Embryonic facial prominence (tissue), 1 donor: ENCODE data around the gene FAM50B.

Source experiments
- DNase-seq: peaks from one replicate; pipeline ENCODE4 v3.0.0-alpha.2; 2016; ENCODE audit errors: extremely low spot score

FAM50B gene

GRCh38 chr6:3820563-3820962 is 28.6 kb upstream of the FAM50B start:
- no peak for DNase-seq

DNA sequence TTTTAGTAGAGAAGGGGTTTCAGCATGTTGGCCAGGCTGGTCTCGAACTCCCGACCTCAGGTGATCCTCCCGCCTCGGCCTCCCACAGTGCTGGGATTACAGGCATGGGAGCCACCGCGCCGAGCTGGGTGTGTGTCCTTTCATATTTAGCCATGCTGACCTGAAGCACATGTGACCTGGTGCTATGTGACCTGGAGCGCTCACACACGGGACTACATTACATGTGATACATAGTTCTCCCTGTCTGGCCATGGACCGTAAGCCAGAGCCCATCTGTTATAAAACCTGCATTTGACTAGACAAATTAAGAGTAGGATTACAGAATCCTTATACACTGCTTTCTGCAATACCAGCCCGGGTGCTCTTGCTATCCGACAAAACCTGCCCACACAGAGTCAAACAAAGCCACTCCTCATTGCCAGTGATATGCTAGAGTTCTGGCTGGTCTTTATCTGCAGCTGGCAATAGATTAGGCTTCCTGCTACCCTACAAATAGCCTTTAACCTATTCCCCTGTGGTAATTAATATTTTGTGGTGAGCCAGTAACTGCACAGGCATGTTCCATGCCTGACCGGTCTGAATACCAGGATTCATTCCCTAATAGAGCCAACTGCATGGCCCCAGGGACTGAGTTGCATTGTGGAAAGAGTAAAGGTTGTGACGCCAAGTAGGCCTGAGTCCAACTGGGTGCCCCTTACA is 26.3 kb upstream of the FAM50B start:
- DNase-seq: no peak

- DNase-seq: no peak
Measured at GRCh38 chr6:3823671-3824070, 25.5 kb upstream of the FAM50B start.

GRCh38 chr6:3825331-3825831 is 23.8 kb upstream of the FAM50B start:
- DNase-seq: no peak

DNA sequence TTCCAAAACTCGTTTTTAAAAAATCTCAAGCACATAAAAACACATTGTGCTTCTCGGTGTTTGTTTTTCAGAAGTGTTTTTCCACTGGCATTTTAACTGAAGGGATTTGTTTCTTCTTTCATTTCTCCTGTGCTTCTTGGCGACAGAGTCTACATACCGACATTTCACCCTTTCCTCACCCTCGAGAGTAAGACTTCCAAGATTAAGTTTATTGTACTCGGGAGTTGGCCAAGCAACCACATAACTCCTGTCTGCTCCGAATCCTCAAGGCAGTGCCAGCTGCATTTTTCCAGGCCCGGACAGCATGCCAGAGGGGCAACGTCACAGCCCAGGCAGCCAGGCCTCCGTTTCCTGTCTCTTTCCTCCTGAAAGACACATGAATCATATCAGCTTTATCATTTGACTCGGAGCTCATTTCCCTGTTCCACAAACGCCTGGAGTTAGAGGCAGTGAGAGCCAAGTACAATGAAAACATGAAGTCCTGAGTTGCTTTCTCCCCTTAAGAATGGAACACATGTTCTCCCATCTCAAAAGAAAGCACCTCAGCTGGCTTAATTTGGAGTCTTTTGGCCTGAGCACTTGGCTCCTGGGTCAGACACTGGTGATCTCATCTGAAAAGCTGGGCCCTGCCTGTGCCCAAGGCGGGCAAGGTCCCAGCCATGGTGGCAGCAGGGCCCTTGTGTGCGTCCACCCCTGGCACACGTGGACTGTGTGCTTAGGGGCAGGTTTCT is 23.2 kb upstream of the FAM50B start:
- peak; percentile 85 for DNase-seq

- no peak for DNase-seq
Measured at GRCh38 chr6:3829285-3829684, 19.9 kb upstream of the FAM50B start.

- no peak for DNase-seq
Measured at GRCh38 chr6:3830806-3831205, 18.4 kb upstream of the FAM50B start.

DNA sequence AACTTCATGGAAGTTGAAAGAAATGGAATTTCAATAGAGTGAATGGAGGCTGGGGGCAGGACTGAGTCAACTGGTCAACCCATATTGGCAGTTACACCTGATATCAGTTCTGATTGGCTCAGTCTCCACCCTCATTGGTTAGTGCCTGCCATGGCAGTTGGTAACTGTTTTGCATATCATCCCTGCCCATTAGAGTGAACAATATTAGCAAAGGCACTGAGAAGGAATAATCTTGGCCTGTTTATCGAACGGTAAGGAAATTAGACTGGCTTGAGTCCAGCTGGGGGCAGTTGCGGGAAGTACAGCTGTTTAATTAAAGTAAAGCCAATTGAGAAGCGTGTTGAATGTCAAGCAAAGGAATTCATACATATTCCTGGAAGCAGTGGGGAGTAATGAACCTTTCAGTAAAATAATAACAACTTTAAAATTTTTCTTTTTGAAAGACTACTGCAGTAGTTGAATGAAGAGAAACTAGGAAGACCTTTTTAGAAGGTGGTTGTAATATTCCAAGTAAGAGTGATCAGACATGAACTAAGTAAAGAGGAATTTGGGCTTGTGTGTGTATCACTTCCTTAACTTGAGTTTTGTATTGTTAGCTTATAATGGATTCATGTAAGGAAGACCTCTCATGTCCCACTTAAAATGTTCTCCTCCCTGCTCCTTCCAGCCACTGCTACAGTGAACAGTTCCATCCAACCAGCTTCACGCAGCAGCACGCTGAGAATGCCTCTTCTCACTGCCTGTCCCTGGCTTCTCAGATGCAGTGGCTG is 17.2 kb upstream of the FAM50B start:
- no peak for DNase-seq

- DNase-seq: no peak
Measured at GRCh38 chr6:3835055-3835731, 14.0 kb upstream of the FAM50B start.

GRCh38 chr6:3835785-3836184 is 13.4 kb upstream of the FAM50B start:
- no peak for DNase-seq

GRCh38 chr6:3836566-3836965 is 12.6 kb upstream of the FAM50B start:
- DNase-seq: no peak

GRCh38 chr6:3837781-3838180 is 11.4 kb upstream of the FAM50B start:
- DNase-seq: no peak

- DNase-seq: no peak
Measured at GRCh38 chr6:3838992-3839867, 9.9 kb upstream of the FAM50B start.

- DNase-seq: no peak
Measured at GRCh38 chr6:3841066-3841454, 8.1 kb upstream of the FAM50B start.

DNA sequence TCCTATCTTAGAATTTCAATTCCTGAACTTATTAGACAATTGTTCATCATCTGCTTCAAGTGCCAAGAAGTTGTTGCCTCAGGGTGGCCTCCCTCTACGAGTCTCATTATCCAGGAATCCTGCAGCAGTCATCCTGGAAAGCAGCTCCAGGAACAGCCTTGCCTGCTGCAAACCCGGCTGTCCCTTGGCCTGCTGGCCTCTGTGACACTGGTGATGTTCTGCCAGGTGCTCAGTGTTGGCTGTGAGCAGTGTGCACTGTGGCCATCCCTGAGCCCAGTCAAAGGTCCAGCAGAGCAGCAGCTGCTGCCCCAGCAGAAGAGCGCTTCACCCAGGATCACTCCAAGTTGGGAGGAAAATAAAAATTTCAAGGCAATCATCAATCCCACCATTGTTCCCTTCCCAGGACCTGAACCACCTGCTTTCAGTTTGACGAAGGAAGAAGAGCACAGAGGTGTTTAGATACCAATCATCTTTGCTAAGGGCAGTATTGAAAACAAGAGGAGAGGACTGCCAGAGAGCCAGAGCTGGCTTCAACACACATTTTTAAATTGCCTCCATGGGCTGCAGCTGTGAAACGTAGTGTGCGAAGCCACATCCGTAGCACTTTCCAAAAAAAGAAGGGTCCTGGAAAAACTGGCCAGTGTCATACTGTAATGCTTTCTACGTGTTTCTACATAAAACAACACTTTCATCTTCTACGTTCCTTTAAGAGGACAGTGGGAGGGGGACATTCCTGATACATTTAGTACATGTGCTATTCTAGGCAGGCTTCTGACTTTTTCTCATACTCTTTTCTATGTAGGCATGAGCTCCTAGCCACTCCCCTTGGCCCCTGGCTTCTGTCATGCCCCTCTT is 7.2 kb upstream of the FAM50B start:
- no peak for DNase-seq

DNA sequence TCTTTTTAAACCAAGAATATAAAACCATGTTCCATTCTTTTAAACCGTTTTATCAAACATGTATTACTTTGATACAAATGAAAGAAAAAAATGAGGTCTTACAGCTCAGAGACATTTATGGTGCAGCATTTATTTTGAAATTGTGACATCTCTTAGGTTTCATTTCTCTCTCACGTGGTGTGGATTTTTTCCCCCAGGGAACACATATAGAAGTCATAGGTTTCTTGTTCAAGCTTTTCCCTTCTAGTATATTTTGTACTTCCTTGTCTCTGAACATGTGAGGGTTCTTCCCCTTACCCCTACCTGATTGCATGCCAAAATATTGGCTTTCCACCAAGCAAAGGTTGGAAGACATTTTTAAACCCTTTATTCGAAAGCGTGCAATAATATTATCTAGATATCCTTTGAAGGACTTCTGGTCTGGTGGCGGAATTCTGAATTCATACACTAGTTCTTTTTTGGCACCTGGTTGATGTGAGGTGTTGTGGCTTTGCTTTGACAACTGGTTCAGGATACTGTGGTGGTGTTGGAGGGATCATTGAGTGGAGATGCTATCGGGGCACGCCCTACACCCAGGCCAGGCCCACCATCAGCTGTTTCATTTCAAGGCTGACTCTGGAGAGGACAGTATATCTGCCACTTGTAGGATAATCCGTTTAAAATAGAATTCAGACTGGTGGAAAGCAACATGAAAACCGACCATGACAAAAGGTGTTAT is 5.6 kb upstream of the FAM50B start:
- no peak for DNase-seq

GRCh38 chr6:3844097-3844463 is 5.1 kb upstream of the FAM50B start:
- no peak for DNase-seq

DNA sequence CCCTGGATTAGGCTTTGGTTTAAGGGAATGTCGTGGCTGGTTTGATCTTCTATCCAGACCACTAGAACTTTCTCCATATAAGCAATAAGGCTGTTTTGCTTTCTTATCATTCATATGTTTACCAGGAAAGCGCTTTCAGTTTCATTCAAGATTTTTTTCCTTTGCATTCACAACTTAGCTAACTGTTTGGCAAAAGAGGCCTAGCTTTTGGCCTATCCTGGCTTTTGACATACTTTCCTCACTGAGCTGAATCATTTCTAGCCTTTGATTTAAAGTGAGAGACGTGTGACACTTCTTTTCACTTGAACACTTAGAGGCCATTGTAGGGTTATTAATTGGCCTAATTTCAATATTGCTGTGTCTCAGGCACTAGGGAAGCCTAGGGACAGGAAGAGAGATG is 1.7 kb upstream of the FAM50B start:
- no peak for DNase-seq

- DNase-seq: no peak
Measured at GRCh38 chr6:3848380-3848779, 793 bp upstream of the FAM50B start.
